ENCODE measurements around the gene LOXHD1.

LOXHD1 gene

DNA sequence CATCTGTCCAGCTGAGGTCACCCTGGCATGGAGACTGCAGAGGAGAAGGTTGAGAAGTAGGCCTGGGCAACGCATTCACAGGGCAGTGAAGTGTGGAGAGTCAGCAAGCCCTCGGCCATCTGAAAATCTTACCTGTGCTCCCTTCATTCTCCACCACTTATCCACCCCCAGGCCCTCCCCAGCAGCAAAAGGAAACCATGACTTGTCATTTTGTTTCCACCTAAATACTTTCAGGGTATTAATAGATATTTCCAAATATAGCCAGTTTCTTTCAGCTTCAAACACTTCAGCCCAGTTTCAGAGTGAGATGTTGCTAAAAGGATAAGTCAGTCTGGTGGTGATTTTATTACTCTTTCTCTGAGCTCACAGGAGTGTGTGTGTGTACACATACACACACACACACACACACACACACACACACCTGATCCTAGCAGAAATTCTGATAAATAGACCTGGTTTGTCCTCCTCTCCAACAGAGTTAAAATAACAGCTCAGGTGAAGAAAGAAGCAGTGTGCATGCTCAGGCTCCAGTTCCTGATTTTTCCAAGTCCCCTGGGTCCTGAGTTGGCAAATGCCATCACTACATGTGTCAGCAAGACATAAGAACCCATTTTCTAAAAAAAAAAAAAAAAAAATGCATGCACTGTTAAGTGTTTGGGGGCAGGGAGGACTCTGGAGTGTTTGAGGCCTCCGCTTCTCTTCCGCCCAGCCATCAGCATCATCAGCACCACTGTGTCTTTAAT is 82.8 kb downstream of the LOXHD1 start:
- TF ChIP-seq, protein P1, sequence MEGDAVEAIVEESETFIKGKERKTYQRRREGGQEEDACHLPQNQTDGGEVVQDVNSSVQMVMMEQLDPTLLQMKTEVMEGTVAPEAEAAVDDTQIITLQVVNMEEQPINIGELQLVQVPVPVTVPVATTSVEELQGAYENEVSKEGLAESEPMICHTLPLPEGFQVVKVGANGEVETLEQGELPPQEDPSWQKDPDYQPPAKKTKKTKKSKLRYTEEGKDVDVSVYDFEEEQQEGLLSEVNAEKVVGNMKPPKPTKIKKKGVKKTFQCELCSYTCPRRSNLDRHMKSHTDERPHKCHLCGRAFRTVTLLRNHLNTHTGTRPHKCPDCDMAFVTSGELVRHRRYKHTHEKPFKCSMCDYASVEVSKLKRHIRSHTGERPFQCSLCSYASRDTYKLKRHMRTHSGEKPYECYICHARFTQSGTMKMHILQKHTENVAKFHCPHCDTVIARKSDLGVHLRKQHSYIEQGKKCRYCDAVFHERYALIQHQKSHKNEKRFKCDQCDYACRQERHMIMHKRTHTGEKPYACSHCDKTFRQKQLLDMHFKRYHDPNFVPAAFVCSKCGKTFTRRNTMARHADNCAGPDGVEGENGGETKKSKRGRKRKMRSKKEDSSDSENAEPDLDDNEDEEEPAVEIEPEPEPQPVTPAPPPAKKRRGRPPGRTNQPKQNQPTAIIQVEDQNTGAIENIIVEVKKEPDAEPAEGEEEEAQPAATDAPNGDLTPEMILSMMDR (conservative IDR thresholded peaks at IDR 0.05; ENCODE audit: control insufficient read depth, insufficient read depth, low read depth, low read length): no peak
- DNase-seq (ENCODE audit: low read depth): no peak
- H3K4me3 ChIP-seq (ENCODE audit: control insufficient read depth, low read depth, low read length): no peak overlapping the region

DNA sequence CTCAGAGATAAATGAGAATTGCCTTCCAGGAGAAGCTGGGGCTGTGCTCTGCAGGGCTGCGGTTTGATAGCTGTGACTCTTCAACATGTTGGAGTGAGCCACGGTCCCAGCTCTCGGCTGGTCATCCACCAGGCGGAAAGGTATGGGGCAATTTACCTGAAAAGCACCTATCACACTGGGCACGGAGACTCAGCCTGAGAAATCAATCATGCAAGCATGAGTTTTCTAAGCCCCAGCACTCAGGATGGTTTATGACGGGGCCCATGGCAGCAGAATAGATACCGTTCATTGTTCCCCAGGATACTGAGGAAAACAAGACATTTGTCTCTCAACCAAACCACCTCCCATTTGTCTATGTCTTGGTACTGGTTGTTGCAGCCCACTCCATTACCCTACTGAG is 83.9 kb downstream of the LOXHD1 start:
- DNase-seq (ENCODE audit: low read depth): no peak
- no peak overlapping the region for H3K4me3 ChIP-seq (ENCODE audit: control insufficient read depth, low read depth, low read length)
- TF ChIP-seq, protein P1 (conservative IDR thresholded peaks at IDR 0.05; ENCODE audit: control insufficient read depth, insufficient read depth, low read depth, low read length): no peak

DNA sequence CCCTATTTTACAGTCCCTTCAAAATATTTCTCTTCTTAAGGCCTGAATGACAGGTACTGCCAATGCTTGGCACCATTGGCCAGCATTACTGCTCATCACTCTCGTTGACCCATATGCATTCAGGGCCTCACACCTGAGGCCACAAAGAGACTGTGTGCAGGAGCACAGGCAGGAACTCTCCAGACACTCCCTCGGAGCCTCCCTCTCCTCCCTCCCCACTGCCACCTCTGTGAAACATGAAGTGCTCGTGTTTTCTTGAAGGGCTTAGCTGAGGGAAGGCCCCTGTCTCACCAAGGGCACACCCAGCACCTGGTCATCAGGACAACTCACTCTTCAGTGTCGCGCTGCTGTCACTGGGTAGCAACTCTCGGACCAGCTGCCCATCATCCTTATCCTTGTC is 85.3 kb downstream of the LOXHD1 start:
- H3K4me3 ChIP-seq (ENCODE audit: control insufficient read depth, low read depth, low read length): no peak overlapping the region
- DNase-seq (ENCODE audit: low read depth): no peak
- TF ChIP-seq, protein P1 (conservative IDR thresholded peaks at IDR 0.05; ENCODE audit: control insufficient read depth, insufficient read depth, low read depth, low read length): no peak

DNA sequence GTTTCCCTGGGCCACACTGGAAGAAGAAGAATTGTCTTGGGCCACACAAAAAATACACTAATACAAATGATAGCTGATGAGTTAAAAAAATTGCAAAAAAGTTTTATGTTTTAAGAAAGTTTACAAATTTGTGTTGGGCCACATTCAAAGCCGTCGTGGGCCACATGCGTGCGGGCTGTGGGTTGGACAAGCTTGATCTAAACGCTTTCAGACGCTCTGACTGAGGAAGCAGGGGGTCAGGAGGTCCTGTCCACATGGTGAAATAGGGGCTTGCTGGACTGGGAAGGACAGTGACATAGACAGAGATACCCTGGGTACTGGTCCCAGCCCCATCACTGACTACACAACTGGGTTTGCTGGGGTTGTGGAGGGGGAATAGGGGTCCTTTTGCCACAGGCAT is 86.4 kb downstream of the LOXHD1 start:
- TF ChIP-seq, protein P1 (conservative IDR thresholded peaks at IDR 0.05; ENCODE audit: control insufficient read depth, insufficient read depth, low read depth, low read length): no peak
- no peak overlapping the region for H3K4me3 ChIP-seq (ENCODE audit: control insufficient read depth, low read depth, low read length)
- no peak for DNase-seq (ENCODE audit: low read depth)

DNA sequence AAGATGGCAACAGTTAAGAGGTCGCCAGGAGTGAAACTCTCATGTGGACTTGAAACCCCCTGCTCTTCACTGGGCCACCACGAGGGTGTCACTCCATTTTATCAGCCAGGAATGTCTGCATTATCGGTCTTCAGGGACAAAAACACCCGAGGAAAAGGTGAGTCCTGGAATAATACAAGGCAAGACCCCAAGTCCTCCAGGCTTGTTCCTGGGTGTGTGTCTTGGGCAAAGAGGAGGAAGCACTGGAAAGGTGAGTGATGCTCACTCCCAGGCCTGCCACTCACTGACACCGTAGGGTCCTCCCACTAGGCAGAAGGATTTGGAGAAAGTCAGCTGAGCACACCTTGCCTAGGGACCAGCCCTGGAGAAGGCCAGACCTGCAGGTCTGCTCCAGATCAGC is 86.9 kb downstream of the LOXHD1 start:
- no peak overlapping the region for H3K4me3 ChIP-seq (ENCODE audit: control insufficient read depth, low read depth, low read length)
- TF ChIP-seq, protein P1 (conservative IDR thresholded peaks at IDR 0.05; ENCODE audit: control insufficient read depth, insufficient read depth, low read depth, low read length): no peak
- no peak for DNase-seq (ENCODE audit: low read depth)

DNA sequence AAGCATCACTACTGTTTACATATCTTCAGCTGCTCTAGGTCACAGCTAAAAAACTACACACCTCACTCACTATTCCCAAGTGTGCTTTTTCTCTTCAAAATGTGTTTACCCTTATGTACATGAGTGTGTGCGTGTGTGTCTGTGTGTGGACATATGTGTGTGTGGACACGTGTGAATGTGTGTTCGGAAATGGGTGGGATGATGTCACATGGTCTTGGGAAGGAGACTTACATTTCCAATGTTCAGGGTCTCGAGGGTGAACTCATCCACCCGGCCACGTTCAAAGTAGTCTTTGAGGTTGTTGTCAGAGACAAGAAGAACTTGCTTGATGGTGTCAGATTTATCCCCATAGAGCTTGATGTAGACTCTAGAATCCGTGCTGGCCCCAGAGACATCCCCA is 87.8 kb downstream of the LOXHD1 start:
- TF ChIP-seq, protein P1 (conservative IDR thresholded peaks at IDR 0.05; ENCODE audit: control insufficient read depth, insufficient read depth, low read depth, low read length): no peak
- DNase-seq (ENCODE audit: low read depth): no peak
- no peak overlapping the region for H3K4me3 ChIP-seq (ENCODE audit: control insufficient read depth, low read depth, low read length)
